Tibial artery (tissue), 4 donors: ENCODE data around the gene TMEM63A.

Source experiments
- DNase-seq, 2 donors: peaks; one replicate each; pipeline ENCODE4 v3.0.0-alpha.2; 2019
- H3K27ac ChIP-seq, 2 donors: fragments of 200-600 bp; sonication (generic) in 1 of 2; 1 replicate in 1 of 2; 2 replicates in 1 of 2; pipeline ENCODE4 v1.5.1; 2018 to 2019; ENCODE audit warnings: mild to moderate bottlenecking in 1 of 2
- H3K27me3 ChIP-seq, 2 donors: fragments of 200-600 bp; sonication (generic) in 1 of 2; one replicate each; pipeline versions ENCODE4 v1.5.1 to v1.6.0; 2016 to 2019
- H3K36me3 ChIP-seq, 3 donors: fragments of 200-600 bp; sonication (generic) in 2 of 3; one replicate each; pipeline ENCODE4 v1.5.1; 2016 to 2019; ENCODE audit warnings: mild to moderate bottlenecking in 2 of 3
- H3K4me1 ChIP-seq, 4 donors: fragments of 200-600 bp; sonication (generic) in 2 of 4; 1 replicate in 3 of 4; 2 replicates in 1 of 4; pipeline ENCODE4 v1.5.1; 2016 to 2019
- H3K4me3 ChIP-seq, 2 donors: fragments of 200-600 bp; sonication (generic) in 1 of 2; 1 replicate in 1 of 2; 2 replicates in 1 of 2; pipeline ENCODE4 v1.5.1; 2018 to 2019; ENCODE audit warnings: mild to moderate bottlenecking in 2 of 2
- H3K9me3 ChIP-seq, 3 donors: fragments of 200-600 bp; sonication (generic) in 1 of 3; one replicate each; pipeline ENCODE4 v1.5.1; 2016 to 2019
- intact Hi-C: fragments of 100-400 bp; cut with DNase I; formaldehyde crosslinking; loops from one replicate; pipeline ENCODE4 v1.15.0; 2023; ENCODE audit warnings: low total_unique reads
- TF ChIP-seq, protein P1 (sequence below), 2 experiments: fragments of 200-600 bp in 1 of 2; fragments of 450-650 bp in 1 of 2; IDR thresholded peaks; one replicate each; pipeline ENCODE4 v1.5.1; 2017 to 2019; ENCODE audit warnings: antibody characterized with exemption in 2 of 2, mild to moderate bottlenecking in 1 of 2, moderate library complexity in 1 of 2

Gene TMEM63A

DNA sequence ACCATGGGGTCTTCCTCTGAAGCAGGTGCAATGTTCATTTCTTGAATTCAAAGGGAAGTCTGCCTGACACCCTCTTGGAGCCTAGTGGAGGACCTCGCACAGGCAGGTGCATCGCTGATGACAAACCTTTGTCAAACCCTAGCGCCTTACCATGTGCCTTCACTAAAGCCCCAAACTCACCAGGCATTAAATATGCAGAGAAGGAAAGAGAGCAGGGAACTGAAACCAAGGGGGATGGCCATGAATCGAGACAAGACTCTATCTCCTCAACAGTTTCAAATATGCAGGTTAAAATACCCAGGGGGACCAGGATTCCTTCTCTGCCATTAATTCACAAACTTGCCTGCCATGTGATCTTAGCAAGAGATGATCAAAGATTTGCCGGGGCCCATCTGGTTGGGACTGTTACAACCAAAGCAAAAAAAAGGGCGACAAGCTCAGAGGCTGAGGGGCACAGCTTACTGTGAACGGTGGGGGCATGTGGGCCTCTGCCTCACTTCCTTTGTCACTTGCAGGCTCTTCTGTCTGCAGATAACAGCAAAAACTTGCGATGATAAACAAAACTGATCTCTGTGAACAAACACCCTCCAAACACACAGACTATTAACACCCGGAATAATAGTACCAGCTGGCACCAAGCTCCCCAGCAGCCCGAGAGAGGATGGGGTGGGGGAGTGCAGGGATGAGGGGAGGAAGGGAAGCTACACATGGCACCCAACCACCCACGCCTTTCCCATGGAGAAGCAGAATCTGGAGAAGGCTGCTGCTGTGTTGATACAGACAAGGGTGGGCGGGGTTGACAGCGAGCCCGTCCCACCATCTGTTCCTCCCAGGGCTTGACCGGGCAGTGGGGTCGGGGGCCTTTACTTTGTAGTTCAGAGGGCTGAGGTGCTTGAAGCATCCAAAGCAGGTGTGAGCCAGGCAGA lies 33.9 kb downstream of the TMEM63A start:
- no peak for DNase-seq
- H3K4me3 ChIP-seq, result no peak overlapping the region
- H3K27me3 ChIP-seq, result no peaks in the 10 kb centered on the region
- no peak overlapping the region for H3K27ac ChIP-seq
- no peaks in the 10 kb centered on the region for H3K9me3 ChIP-seq
- peaks cover 11 to 100% (median 50%) of the 10 kb centered on the region in 3 donors for H3K36me3 ChIP-seq
- H3K4me1 ChIP-seq, result peaks cover 0 to 9% (median 6%) of the 10 kb centered on the region in 4 donors
- intact Hi-C loops, result loop anchor here (5.0 to 10.0 kb wide), 3 partner anchors 71 to 376 kb away; partner anchors contain the start of genes ENAH and SRP9
- TF ChIP-seq, protein P1, sequence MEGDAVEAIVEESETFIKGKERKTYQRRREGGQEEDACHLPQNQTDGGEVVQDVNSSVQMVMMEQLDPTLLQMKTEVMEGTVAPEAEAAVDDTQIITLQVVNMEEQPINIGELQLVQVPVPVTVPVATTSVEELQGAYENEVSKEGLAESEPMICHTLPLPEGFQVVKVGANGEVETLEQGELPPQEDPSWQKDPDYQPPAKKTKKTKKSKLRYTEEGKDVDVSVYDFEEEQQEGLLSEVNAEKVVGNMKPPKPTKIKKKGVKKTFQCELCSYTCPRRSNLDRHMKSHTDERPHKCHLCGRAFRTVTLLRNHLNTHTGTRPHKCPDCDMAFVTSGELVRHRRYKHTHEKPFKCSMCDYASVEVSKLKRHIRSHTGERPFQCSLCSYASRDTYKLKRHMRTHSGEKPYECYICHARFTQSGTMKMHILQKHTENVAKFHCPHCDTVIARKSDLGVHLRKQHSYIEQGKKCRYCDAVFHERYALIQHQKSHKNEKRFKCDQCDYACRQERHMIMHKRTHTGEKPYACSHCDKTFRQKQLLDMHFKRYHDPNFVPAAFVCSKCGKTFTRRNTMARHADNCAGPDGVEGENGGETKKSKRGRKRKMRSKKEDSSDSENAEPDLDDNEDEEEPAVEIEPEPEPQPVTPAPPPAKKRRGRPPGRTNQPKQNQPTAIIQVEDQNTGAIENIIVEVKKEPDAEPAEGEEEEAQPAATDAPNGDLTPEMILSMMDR (IDR thresholded peaks at IDR 0.05), result no peak

- Histone ChIP-seq H3K9me3 (no peaks in the 10 kb centered on the region), H3K27ac (no peak overlapping the region), H3K36me3 (peaks cover 9 to 100% (median 43%) of the 10 kb centered on the region in 3 donors), H3K4me1 (peaks cover 0 to 9% (median 6%) of the 10 kb centered on the region in 4 donors), H3K4me3 (no peak overlapping the region), H3K27me3 (no peaks in the 10 kb centered on the region)
- DNase-seq, result no peak
- intact Hi-C loops, result loop anchor here (5.0 to 10.0 kb wide), 3 partner anchors 70 to 375 kb away; partner anchors contain the start of genes ENAH and SRP9
- TF ChIP-seq, protein P1 (IDR thresholded peaks at IDR 0.05), result no peak
These were observed 34.6 kb downstream of the TMEM63A start for GRCh38 chr1:225847610-225848009.

DNA sequence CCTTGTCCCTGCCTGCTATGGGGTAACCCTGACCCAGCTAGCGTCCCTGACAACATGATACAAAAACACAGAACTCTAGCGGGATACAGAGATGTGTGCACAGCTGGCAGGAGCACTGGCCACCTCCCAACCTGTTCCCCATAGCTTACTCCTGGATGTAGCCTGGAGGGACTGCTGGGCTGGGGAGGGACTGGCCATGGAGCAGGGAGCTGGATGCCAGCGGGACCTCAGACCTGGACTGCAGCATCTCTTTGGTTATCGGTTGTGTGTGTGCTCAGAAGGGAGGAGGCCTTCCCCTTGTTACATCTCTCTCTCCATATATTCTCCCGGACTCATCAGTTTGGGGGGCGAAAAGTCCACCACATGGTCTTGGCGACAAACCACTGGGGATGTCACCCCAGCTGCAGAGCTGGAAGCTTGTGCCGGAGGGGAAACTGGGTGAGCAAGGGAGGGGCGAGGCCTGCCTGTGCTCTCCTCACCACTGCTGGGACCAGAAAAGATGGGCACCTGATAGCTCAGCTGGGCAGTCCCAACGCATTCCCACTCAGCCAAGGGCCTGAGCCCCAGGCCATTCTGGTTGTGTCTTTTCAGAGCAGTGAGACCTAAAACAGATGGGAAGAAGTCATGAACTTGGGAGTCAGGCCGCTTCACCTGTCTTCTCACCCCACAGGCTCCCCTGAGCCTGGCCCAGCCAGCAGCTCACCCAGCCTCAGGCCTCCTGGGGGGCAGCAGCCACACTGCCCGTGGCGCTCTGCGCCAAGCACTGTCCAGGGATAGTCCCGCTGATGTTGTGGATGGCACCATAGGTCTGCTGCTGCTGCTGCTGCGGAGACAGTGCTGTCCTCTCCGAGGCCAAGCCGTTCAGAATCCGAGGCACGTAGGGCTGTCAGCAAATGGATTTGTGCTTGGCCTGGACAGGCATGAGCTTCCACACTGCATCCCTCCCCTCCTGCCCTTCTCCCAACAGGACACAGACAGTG lies 35.6 kb downstream of the TMEM63A start:
- TF ChIP-seq, protein P1 (IDR thresholded peaks at IDR 0.05), result no peak
- Histone ChIP-seq H3K27ac (peak overlapping the region in 1 of 2 donors; percentile 11), H3K36me3 (peaks cover 7 to 97% (median 34%) of the 10 kb centered on the region in 3 donors), H3K4me3 (no peak overlapping the region), H3K9me3 (no peaks in the 10 kb centered on the region), H3K4me1 (peaks cover 0 to 9% (median 6%) of the 10 kb centered on the region in 4 donors), H3K27me3 (no peaks in the 10 kb centered on the region)
- intact Hi-C loops, result loop anchor here (5.0 to 10.0 kb wide), 3 partner anchors 69 to 374 kb away; partner anchors contain the start of genes ENAH and SRP9
- no peak for DNase-seq

GRCh38 chr1:225845571-225846259 lies 36.5 kb downstream of the TMEM63A start:
- DNase-seq, result peak; percentile 82 to 92
- peaks cover 0 to 88% (median 34%) of the 10 kb centered on the region in 3 donors for H3K36me3 ChIP-seq
- intact Hi-C loops, result loop anchor here (5.0 to 10.0 kb wide), 3 partner anchors 68 to 373 kb away; partner anchors contain the start of genes ENAH and SRP9
- no peaks in the 10 kb centered on the region for H3K9me3 ChIP-seq
- no peak overlapping the region for H3K4me3 ChIP-seq
- no peaks in the 10 kb centered on the region for H3K27me3 ChIP-seq
- peak overlapping the region; percentile 11 to 54 for H3K27ac ChIP-seq
- TF ChIP-seq, protein P1 (IDR thresholded peaks at IDR 0.05), result peak; percentile 83 to 85
- peaks cover 0 to 9% (median 6%) of the 10 kb centered on the region in 4 donors for H3K4me1 ChIP-seq
